Neuronal stem cell (in vitro differentiated cells): ENCODE data around the gene HTATIP2.
A peak's percentile ranks its signal among the peaks of the same experiment; 100 is the strongest.
"Not testable (repeated sequence)": the region's sequence is repeated elsewhere in the genome, so short reads cannot be mapped to it uniquely, and the experiment has no call there.

Experiments
- DNase-seq: peaks from one replicate; pipeline ENCODE4 v3.0.0-alpha.2; 2013; ENCODE audit warnings: low spot score
- H2AFZ ChIP-seq: one replicate; pipeline ENCODE4 v1.6.1; 2013; ENCODE audit warnings: mild to moderate bottlenecking, low read length, inconsistent platforms
- H2AK5ac ChIP-seq: 2 replicates; pipeline ENCODE4 v1.6.1; 2013; ENCODE audit warnings: low read depth, mild to moderate bottlenecking, inconsistent platforms, low read length, moderate library complexity, mixed read lengths
- H2BK120ac ChIP-seq: 2 replicates; pipeline ENCODE4 v1.6.1; 2013; ENCODE audit warnings: low read depth, mild to moderate bottlenecking, inconsistent platforms, low read length, moderate library complexity, mixed read lengths
- H2BK12ac ChIP-seq: one replicate; pipeline ENCODE4 v1.6.1; 2013; ENCODE audit warnings: low read length, inconsistent platforms
- H2BK15ac ChIP-seq: 2 replicates; pipeline ENCODE4 v1.6.1; 2013; ENCODE audit warnings: mild to moderate bottlenecking, low read length, inconsistent platforms, mixed read lengths
- H2BK5ac ChIP-seq: one replicate; pipeline ENCODE4 v1.6.1; 2013; ENCODE audit warnings: inconsistent platforms, mild to moderate bottlenecking, low read length, moderate library complexity
- H3K14ac ChIP-seq: one replicate; pipeline ENCODE4 v1.6.1; 2013; ENCODE audit warnings: low read length, inconsistent platforms
- H3K18ac ChIP-seq: 2 replicates; pipeline ENCODE4 v1.6.1; 2013; ENCODE audit warnings: low read length, inconsistent platforms
- H3K23ac ChIP-seq: 2 replicates; pipeline ENCODE4 v1.6.1; 2013; ENCODE audit warnings: low read depth, mild to moderate bottlenecking, mixed read lengths, low read length, inconsistent platforms; ENCODE audit not compliant: poor library complexity
- H3K27ac ChIP-seq: replicated peaks from 3 replicates; pipeline ENCODE4 v1.5.1; 2013; ENCODE audit warnings: low read length, inconsistent platforms
- H3K27me3 ChIP-seq, 3 experiments: 2 replicates each; pipeline ENCODE4 v1.6.1; 2013; ENCODE audit warnings: low read length in 3 of 3, mild to moderate bottlenecking in 2 of 3, inconsistent platforms in 1 of 3, low read depth in 1 of 3, mixed read lengths in 1 of 3, moderate library complexity in 1 of 3; ENCODE audit not compliant: control insufficient read depth in 3 of 3, insufficient read depth in 3 of 3
- H3K36me3 ChIP-seq, 2 donors: replicated peaks in 1 of 2; 2 replicates each; pipeline ENCODE4 v1.6.1; 2013; ENCODE audit warnings: low read length in 2 of 2; ENCODE audit not compliant: control insufficient read depth in 2 of 2, insufficient read depth in 2 of 2
- H3K4ac ChIP-seq: 2 replicates; pipeline ENCODE4 v1.6.1; 2013; ENCODE audit warnings: inconsistent platforms, mild to moderate bottlenecking, low read length, moderate library complexity
- H3K4me1 ChIP-seq, 2 donors: 1 replicate in 1 of 2; 2 replicates in 1 of 2; pipeline ENCODE4 v1.6.1; 2013; ENCODE audit warnings: low read length in 2 of 2, low read depth in 1 of 2; ENCODE audit not compliant: control insufficient read depth in 2 of 2, insufficient read depth in 1 of 2
- H3K4me2 ChIP-seq: one replicate; pipeline ENCODE4 v1.6.1; 2013; ENCODE audit warnings: mild to moderate bottlenecking, low read length, inconsistent platforms; ENCODE audit not compliant: insufficient read depth, poor library complexity, severe bottlenecking
- H3K4me3 ChIP-seq, 2 donors: 2 replicates each; pipeline ENCODE4 v1.5.1; 2013; ENCODE audit warnings: low read length in 2 of 2, mild to moderate bottlenecking in 2 of 2, inconsistent platforms in 1 of 2, moderate library complexity in 1 of 2
- H3K79me1 ChIP-seq: one replicate; pipeline ENCODE4 v1.6.1; 2013; ENCODE audit warnings: low read depth, mild to moderate bottlenecking, inconsistent platforms, low read length, moderate library complexity
- H3K9ac ChIP-seq: one replicate; pipeline ENCODE4 v1.6.1; 2013; ENCODE audit warnings: mild to moderate bottlenecking, low read depth, low read length, inconsistent platforms; ENCODE audit not compliant: poor library complexity
- H3K9me3 ChIP-seq, 2 donors: replicated peaks in 1 of 2; 2 replicates each; pipeline versions ENCODE3 to v1.6.1; 2013; ENCODE audit warnings: low read length in 2 of 2, mild to moderate bottlenecking in 2 of 2, inconsistent platforms in 1 of 2, low read depth in 1 of 2, mixed read lengths in 1 of 2, moderate library complexity in 1 of 2; ENCODE audit not compliant: control insufficient read depth in 2 of 2, insufficient read depth in 1 of 2
- H4K8ac ChIP-seq: one replicate; pipeline ENCODE4 v1.6.1; 2013; ENCODE audit warnings: low read depth, mild to moderate bottlenecking, inconsistent platforms, low read length, moderate library complexity
- H4K91ac ChIP-seq: one replicate; pipeline ENCODE4 v1.6.1; 2013; ENCODE audit warnings: low read length, low read depth, mild to moderate bottlenecking, inconsistent platforms; ENCODE audit not compliant: poor library complexity
- WGBS, 2 donors: extraction: QIAGEN DNeasy Blood & Tissue Kit; methylation state at CpG; one replicate each; pipeline ENCODE4 v1.1.7; 2013; ENCODE audit warnings: missing lambda C conversion rate in 2 of 2, mixed read lengths in 1 of 2; ENCODE audit not compliant: insufficient read length in 2 of 2, insufficient replicate concordance in 1 of 2; ENCODE audit errors: extremely low coverage in 2 of 2; 5-methylcytosine and 5-hydroxymethylcytosine counted together

Gene HTATIP2

DNA sequence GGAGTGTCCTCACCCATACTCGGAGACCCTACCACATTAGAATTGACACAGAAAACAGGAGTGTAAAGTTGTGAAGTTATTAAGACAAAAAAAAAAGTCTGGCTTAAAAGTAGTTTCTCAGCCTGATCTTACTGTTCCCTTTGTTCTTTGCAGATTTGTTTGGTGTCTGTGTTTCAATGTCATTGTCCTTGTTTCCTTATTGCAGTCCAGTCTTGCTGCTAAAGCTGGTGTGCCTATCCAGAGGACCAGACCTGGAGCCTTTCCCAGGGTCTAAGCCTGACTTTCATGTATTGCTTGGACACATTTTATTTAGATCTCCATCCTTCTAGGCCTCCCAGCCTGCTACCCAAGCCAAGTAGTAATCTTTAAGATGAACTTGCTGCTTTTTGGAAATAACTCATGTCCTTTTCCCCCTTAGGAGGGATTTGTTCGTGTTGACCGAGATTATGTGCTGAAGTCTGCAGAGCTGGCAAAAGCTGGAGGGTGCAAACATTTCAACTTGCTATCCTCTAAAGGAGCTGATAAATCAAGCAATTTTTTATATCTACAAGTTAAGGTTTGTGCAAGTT lies 12.7 kb downstream of the HTATIP2 start:
- H3K36me3 ChIP-seq = no peaks in the 10 kb centered on the region
- no peak overlapping the region for H3K4me2 ChIP-seq
- H3K4me3 ChIP-seq = no peak overlapping the region
- H3K27me3 ChIP-seq = no peaks in the 10 kb centered on the region
- H2AK5ac ChIP-seq = no peak overlapping the region
- H3K27ac ChIP-seq = no peak overlapping the region
- no peak overlapping the region for H2BK15ac ChIP-seq
- H2AFZ ChIP-seq = no peak overlapping the region
- H3K14ac ChIP-seq = no peak overlapping the region
- H3K79me1 ChIP-seq = no peaks in the 10 kb centered on the region
- no peak overlapping the region for H4K8ac ChIP-seq
- H2BK120ac ChIP-seq = no peak overlapping the region
- H2BK5ac ChIP-seq = no peak overlapping the region
- H2BK12ac ChIP-seq = no peak overlapping the region
- no peak overlapping the region for H3K9ac ChIP-seq
- no peaks in the 10 kb centered on the region for H3K4me1 ChIP-seq
- H3K9me3 ChIP-seq = no peaks in the 10 kb centered on the region
- DNase-seq = no peak
- WGBS, 2 donors = no CpG with 5 or more reads among the region's 3 CpGs
- H3K4ac ChIP-seq = no peak overlapping the region
- no peak overlapping the region for H3K18ac ChIP-seq
- no peak overlapping the region for H3K23ac ChIP-seq
- no peak overlapping the region for H4K91ac ChIP-seq

DNA sequence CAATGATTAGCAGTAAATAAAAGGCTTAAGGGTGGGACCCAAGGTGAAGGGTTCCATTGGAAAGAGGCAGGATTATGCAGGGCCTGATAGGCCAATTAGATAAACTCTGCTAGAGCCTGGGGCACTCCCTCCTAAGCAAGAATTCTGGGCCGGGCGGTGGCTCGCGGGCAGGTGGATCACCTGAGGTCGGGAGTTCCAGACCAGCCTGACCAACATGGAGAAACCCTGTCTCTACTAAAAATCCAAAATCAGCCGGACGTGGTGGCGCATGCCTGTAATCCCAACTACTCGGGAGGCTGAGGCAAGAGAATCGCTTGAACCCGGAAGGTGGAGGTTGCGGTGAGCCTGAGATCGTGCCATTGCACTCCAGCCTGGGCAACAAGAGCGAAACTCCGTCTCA lies 22.5 kb downstream of the HTATIP2 start:
- H3K14ac ChIP-seq, H3K4ac ChIP-seq, H3K23ac ChIP-seq, H4K91ac ChIP-seq, H2AFZ ChIP-seq, H2BK15ac ChIP-seq, H2BK5ac ChIP-seq, H3K27me3 ChIP-seq, H2BK12ac ChIP-seq, H2AK5ac ChIP-seq, H4K8ac ChIP-seq, H3K27ac ChIP-seq, DNase-seq, H3K9ac ChIP-seq, H3K9me3 ChIP-seq, H3K4me1 ChIP-seq, H2BK120ac ChIP-seq, H3K79me1 ChIP-seq, H3K4me3 ChIP-seq, H3K4me2 ChIP-seq, H3K18ac ChIP-seq: not testable (repeated sequence)
- H3K36me3 ChIP-seq = peaks cover 0 to 10% of the 10 kb centered on the region in 2 donors
- WGBS, 2 donors = no CpG with 5 or more reads among the region's 15 CpGs

DNA sequence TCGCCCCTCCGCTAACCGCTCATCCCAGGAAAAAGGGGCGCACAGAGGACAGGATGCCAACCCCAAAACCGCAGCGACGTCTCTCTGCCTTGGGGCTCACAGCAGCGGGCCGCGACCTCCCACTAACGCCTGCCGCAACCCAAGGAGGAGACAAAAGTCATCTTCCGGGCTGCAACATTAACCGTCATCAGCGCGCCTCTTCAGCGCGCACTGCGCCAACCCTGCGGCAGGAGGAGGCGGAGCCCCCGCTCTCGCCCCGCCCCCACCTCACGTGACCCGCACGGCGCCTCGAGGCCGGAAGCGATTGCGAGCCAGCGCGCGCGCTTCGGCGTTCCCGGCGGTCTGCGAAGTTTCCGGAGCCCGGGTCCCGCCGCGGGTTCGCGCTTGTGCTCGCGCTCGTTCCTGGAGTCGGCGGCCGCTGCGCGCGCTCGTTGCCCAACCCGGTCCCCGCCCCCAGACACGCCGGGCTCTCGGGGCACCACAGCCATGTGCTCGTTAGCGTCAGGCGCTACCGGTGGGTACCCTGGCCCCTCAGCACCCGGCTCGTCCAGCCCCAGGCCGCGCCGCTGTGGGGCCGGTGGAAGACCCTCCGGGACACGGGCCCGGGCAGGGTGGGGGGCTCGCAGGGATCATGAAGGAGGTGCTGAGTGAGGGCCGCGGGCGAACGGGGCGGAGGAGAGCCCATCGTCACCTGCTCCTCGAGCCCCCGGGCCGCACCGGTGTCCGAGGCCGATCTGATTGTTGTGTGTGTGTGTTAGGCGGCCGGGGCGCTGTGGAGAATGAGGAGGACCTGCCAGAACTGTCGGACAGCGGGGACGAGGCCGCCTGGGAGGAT lies 24.0 kb downstream of the HTATIP2 start, which contains the start of gene PRMT3:
PRMT3 (plus strand) TSS at position 456 of the 835 bp plus-strand sequence; CDS start at position 487, 31 bp downstream.
- peak within 1 kb of the TSS; percentile 95 for H3K4me2 ChIP-seq
- peak within 1 kb of the TSS; percentile 69 for H3K27ac ChIP-seq
- peaks cover 2 to 6% of the 10 kb centered on the region in 2 donors for H3K4me1 ChIP-seq
- peak within 1 kb of the TSS; percentile 99 for H4K8ac ChIP-seq
- H2BK5ac ChIP-seq = peak within 1 kb of the TSS; percentile 83
- H3K27me3 ChIP-seq = no peaks in the 10 kb centered on the region
- H3K36me3 ChIP-seq = peaks cover 0 to 17% of the 10 kb centered on the region in 2 donors
- H3K18ac ChIP-seq = peak within 1 kb of the TSS; percentile 100
- H4K91ac ChIP-seq = no peak within 1 kb of the TSS
- H3K9ac ChIP-seq = peak within 1 kb of the TSS; percentile 98
- H3K4me3 ChIP-seq = peak within 1 kb of the TSS; percentile 97 to 99
- H2AK5ac ChIP-seq = peak within 1 kb of the TSS; percentile 11
- peak within 1 kb of the TSS; percentile 100 for H2AFZ ChIP-seq
- H3K23ac ChIP-seq = peak within 1 kb of the TSS; percentile 99
- H3K79me1 ChIP-seq = peaks cover 6% of the 10 kb centered on the region
- WGBS, 2 donors = no CpG with 5 or more reads among the region's 96 CpGs
- H2BK120ac ChIP-seq = peak within 1 kb of the TSS; percentile 74
- no peak within 1 kb of the TSS for H2BK15ac ChIP-seq
- H2BK12ac ChIP-seq = peak within 1 kb of the TSS; percentile 98
- H3K4ac ChIP-seq = peak within 1 kb of the TSS; percentile 96
- H3K9me3 ChIP-seq = no peaks in the 10 kb centered on the region
- H3K14ac ChIP-seq = peak within 1 kb of the TSS; percentile 97
- peak; percentile 96 for DNase-seq
